ENCODE measurements around the gene CERK. TPM values are rescaled to one million over a fixed set of nuclear protein-coding genes. Genes with fewer than 3 reads are reported as not detected.

The CERK gene
- total and polyA plus RNA-seq, 2 of the 13 experiments (the other 11 are each of a cell fraction or from before 2014, with no cell fraction given) = 40.3 to 41.9 TPM

DNA sequence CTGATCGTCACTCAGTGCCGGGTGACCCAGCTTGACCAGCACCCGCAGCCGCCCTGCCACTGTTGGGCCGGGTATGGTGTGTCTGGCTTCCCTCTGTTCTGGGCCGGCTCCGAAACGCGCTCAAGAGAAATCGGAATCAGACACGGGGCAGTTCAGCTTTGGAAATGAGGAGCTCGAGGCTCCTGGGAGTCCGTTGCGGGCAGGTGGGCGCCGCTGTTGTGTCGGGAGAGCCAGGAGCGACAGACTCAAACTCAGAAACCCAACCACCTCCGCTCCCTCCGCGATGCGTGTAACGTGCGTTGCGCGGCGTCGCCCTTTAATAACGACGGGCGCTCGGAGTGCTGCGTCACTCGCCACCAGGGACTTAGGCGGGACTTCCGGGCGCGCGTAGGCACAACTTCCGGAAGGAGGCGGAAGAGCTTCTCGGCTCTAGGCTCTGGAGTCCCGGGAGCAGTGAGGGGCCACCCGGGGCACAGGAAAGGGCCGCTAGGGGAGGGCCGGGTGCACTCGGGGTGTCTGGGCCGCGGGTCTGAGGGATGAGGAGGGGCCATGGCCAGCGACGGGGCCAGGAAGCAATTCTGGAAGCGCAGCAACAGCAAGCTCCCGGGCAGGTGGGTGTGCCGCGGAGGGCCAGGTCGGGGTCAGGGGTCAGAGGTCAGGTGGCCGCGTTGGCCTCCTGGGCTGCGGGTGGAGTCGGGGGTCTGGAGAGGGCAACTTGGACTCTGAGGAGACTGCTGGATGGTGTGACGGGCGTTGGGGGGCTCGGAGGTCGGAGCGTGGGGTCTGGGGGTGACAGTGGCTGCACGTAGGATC is 24.4 kb upstream of the CERK start, which contains the start of gene TBC1D22A (continued):
- TF ChIP-seq, protein P1, sequence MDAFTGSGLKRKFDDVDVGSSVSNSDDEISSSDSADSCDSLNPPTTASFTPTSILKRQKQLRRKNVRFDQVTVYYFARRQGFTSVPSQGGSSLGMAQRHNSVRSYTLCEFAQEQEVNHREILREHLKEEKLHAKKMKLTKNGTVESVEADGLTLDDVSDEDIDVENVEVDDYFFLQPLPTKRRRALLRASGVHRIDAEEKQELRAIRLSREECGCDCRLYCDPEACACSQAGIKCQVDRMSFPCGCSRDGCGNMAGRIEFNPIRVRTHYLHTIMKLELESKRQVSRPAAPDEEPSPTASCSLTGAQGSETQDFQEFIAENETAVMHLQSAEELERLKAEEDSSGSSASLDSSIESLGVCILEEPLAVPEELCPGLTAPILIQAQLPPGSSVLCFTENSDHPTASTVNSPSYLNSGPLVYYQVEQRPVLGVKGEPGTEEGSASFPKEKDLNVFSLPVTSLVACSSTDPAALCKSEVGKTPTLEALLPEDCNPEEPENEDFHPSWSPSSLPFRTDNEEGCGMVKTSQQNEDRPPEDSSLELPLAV (CRISPR knock-in tag; conservative IDR thresholded peaks at IDR 0.05; ENCODE audit: low read depth) = no peak
- no peak for TF ChIP-seq ZNF552 (CRISPR knock-in tag; IDR thresholded peaks at IDR 0.05; ENCODE audit: borderline replicate concordance)
- TF ChIP-seq, protein P2, sequence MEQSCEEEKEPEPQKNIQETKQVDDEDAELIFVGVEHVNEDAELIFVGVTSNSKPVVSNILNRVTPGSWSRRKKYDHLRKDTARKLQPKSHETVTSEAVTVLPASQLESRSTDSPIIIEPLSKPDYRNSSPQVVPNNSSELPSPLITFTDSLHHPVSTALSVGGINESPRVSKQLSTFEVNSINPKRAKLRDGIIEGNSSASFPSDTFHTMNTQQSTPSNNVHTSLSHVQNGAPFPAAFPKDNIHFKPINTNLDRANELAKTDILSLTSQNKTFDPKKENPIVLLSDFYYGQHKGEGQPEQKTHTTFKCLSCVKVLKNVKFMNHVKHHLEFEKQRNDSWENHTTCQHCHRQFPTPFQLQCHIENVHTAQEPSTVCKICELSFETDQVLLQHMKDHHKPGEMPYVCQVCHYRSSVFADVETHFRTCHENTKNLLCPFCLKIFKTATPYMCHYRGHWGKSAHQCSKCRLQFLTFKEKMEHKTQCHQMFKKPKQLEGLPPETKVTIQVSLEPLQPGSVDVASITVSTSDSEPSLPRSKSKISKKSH (CRISPR knock-in tag; IDR thresholded peaks at IDR 0.05; ENCODE audit: borderline replicate concordance) = peak; percentile 36
- TF ChIP-seq, protein P3, sequence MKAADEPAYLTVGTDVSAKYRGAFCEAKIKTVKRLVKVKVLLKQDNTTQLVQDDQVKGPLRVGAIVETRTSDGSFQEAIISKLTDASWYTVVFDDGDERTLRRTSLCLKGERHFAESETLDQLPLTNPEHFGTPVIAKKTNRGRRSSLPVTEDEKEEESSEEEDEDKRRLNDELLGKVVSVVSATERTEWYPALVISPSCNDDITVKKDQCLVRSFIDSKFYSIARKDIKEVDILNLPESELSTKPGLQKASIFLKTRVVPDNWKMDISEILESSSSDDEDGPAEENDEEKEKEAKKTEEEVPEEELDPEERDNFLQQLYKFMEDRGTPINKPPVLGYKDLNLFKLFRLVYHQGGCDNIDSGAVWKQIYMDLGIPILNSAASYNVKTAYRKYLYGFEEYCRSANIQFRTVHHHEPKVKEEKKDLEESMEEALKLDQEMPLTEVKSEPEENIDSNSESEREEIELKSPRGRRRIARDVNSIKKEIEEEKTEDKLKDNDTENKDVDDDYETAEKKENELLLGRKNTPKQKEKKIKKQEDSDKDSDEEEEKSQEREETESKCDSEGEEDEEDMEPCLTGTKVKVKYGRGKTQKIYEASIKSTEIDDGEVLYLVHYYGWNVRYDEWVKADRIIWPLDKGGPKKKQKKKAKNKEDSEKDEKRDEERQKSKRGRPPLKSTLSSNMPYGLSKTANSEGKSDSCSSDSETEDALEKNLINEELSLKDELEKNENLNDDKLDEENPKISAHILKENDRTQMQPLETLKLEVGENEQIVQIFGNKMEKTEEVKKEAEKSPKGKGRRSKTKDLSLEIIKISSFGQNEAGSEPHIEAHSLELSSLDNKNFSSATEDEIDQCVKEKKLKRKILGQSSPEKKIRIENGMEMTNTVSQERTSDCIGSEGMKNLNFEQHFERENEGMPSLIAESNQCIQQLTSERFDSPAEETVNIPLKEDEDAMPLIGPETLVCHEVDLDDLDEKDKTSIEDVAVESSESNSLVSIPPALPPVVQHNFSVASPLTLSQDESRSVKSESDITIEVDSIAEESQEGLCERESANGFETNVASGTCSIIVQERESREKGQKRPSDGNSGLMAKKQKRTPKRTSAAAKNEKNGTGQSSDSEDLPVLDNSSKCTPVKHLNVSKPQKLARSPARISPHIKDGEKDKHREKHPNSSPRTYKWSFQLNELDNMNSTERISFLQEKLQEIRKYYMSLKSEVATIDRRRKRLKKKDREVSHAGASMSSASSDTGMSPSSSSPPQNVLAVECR (CRISPR knock-in tag; IDR thresholded peaks at IDR 0.05; ENCODE audit: borderline replicate concordance) = peak; percentile 99
- TF ChIP-seq SRSF1 (optimal IDR thresholded peaks at IDR 0.05; ENCODE audit: low read depth, low read length) = peak; percentile 98
- TF ChIP-seq HNRNPK (IDR thresholded peaks at IDR 0.05; ENCODE audit: low read depth, low read length, poor library complexity, severe bottlenecking) = no peak
- TF ChIP-seq, protein P4, sequence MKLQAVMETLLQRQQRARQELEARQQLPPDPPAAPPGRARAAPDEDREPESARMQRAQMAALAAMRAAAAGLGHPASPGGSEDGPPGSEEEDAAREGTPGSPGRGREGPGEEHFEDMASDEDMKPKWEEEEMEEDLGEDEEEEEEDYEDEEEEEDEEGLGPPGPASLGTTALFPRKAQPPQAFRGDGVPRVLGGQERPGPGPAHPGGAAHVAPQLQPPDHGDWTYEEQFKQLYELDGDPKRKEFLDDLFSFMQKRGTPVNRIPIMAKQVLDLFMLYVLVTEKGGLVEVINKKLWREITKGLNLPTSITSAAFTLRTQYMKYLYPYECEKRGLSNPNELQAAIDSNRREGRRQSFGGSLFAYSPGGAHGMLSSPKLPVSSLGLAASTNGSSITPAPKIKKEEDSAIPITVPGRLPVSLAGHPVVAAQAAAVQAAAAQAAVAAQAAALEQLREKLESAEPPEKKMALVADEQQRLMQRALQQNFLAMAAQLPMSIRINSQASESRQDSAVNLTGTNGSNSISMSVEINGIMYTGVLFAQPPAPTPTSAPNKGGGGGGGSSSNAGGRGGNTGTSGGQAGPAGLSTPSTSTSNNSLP (IDR thresholded peaks at IDR 0.05; ENCODE audit: low read depth, low read length) = 0 out of 2 replicates have a peak, but pooled peaks have one; percentile 36
- TF ChIP-seq MAZ (IDR thresholded peaks at IDR 0.05; ENCODE audit: borderline replicate concordance, low read depth, low read length) = no peak
- peak; percentile 85 for TF ChIP-seq MAZ (CRISPR knock-in tag; IDR thresholded peaks at IDR 0.05; ENCODE audit: low read depth)
- TF ChIP-seq, protein P5, sequence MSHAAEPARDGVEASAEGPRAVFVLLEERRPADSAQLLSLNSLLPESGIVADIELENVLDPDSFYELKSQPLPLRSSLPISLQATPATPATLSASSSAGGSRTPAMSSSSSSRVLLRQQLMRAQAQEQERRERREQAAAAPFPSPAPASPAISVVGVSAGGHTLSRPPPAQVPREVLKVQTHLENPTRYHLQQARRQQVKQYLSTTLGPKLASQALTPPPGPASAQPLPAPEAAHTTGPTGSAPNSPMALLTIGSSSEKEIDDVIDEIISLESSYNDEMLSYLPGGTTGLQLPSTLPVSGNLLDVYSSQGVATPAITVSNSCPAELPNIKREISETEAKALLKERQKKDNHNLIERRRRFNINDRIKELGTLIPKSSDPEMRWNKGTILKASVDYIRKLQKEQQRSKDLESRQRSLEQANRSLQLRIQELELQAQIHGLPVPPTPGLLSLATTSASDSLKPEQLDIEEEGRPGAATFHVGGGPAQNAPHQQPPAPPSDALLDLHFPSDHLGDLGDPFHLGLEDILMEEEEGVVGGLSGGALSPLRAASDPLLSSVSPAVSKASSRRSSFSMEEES (CRISPR knock-in tag; IDR thresholded peaks at IDR 0.05) = peak; percentile 52
- peak; percentile 78; the same call in 1 of the 2 replicates for TF ChIP-seq SIX4 (CRISPR knock-in tag; IDR thresholded peaks at IDR 0.05)
- TF ChIP-seq FIP1L1 (IDR thresholded peaks at IDR 0.05; ENCODE audit: borderline replicate concordance, insufficient read depth, low read depth, low read length) = 0 out of 2 replicates have a peak, but pooled peaks have one; percentile 46
- peak; percentile 76 for TF ChIP-seq BRD4 (CRISPR knock-in tag; IDR thresholded peaks at IDR 0.05)

All from HepG2 (cell line).